HepG2 (cell line): Measurements from ENCODE around the gene LSM14B. TPM values are rescaled to one million over a fixed set of nuclear protein-coding genes. Genes with fewer than 3 reads are reported as not detected.
A peak's percentile ranks its signal among the peaks of the same experiment; 100 is the strongest.

Experiments used
- BHLHE40 ChIP-seq: IDR thresholded peaks from 2 replicates; pipeline ENCODE4 v1.6.1; 2011; ENCODE audit warnings: low read length, improper control_type of control experiment
- ERF ChIP-seq: IDR thresholded peaks from 2 replicates; pipeline ENCODE4 v1.6.1; 2018; ENCODE audit warnings: missing biosample characterization, missing genetic modification reagents
- HBP1 ChIP-seq: IDR thresholded peaks from 2 replicates; pipeline ENCODE4 v1.6.1; 2016; ENCODE audit warnings: low read depth, control low read depth
- IRF2 ChIP-seq: IDR thresholded peaks from 2 replicates; pipeline ENCODE4 v1.6.1; 2018; ENCODE audit warnings: missing genetic modification reagents, missing compliant biosample characterization
- KDM1A ChIP-seq: IDR thresholded peaks from 2 replicates; pipeline ENCODE4 v1.6.1; 2016; ENCODE audit warnings: missing compliant biosample characterization
- MEIS1 ChIP-seq: sonication (generic); formaldehyde crosslinking; IDR thresholded peaks from 2 replicates; pipeline ENCODE4 v1.9.0; 2021; ENCODE audit warnings: mild to moderate bottlenecking, missing genetic modification reagents, moderate library complexity, borderline replicate concordance
- NAIF1 ChIP-seq: sonication (generic); formaldehyde crosslinking; IDR thresholded peaks from 2 replicates; pipeline ENCODE4 v1.5.0; 2020; ENCODE audit warnings: mild to moderate bottlenecking, missing genetic modification reagents, borderline replicate concordance
- RXRA ChIP-seq: sonication (generic); formaldehyde crosslinking; IDR thresholded peaks from 2 replicates; pipeline ENCODE4 v1.5.1; 2020; ENCODE audit warnings: missing genetic modification reagents
- SSRP1 ChIP-seq: IDR thresholded peaks from 2 replicates; pipeline ENCODE4 v1.6.1; 2016; ENCODE audit warnings: control low read depth
- TEAD3 ChIP-seq: optimal IDR thresholded peaks from 2 replicates; pipeline ENCODE3; 2016; ENCODE audit warnings: borderline replicate concordance
- THAP11 ChIP-seq: IDR thresholded peaks from 2 replicates; pipeline ENCODE4 v1.6.1; 2016; ENCODE audit warnings: missing biosample characterization, missing genetic modification reagents
- XBP1 ChIP-seq: sonication (generic); formaldehyde crosslinking; IDR thresholded peaks from 2 replicates; pipeline ENCODE4 v1.5.0; 2020; ENCODE audit warnings: missing genetic modification reagents
- YEATS4 ChIP-seq: sonication (generic); formaldehyde crosslinking; IDR thresholded peaks from 2 replicates; pipeline ENCODE4 v1.4.0; 2020; ENCODE audit warnings: missing genetic modification reagents, borderline replicate concordance
- ZC3H4 ChIP-seq: sonication (generic); formaldehyde crosslinking; IDR thresholded peaks from 2 replicates; pipeline ENCODE4 v1.4.0; 2020; ENCODE audit warnings: missing genetic modification reagents, borderline replicate concordance
- ZNF296 ChIP-seq: sonication (generic); formaldehyde crosslinking; conservative IDR thresholded peaks from 2 replicates; pipeline ENCODE4 v1.5.0; 2020; ENCODE audit warnings: mild to moderate bottlenecking, missing genetic modification reagents
- ZNF44 ChIP-seq: sonication (generic); formaldehyde crosslinking; IDR thresholded peaks from 2 replicates; pipeline ENCODE4 v1.5.1; 2020; ENCODE audit warnings: mild to moderate bottlenecking, missing genetic modification reagents
- ZNF569 ChIP-seq: sonication (generic); formaldehyde crosslinking; IDR thresholded peaks from 2 replicates; pipeline ENCODE4 v1.5.0; 2020; ENCODE audit warnings: mild to moderate bottlenecking, missing genetic modification reagents, moderate library complexity, borderline replicate concordance
- ZNF724P ChIP-seq: sonication (generic); formaldehyde crosslinking; IDR thresholded peaks from 2 replicates; pipeline ENCODE4 v1.8.0; 2022; ENCODE audit warnings: missing genetic modification reagents, borderline replicate concordance
- ZSCAN9 ChIP-seq: IDR thresholded peaks from 2 replicates; pipeline ENCODE4 v1.6.1; 2016; ENCODE audit warnings: borderline replicate concordance
- polyA plus RNA-seq, 8 experiments: library from polyadenylated mRNA; depleted of rRNA in 3 of 8; stranded (reverse) in 7 of 8; unstranded in 1 of 8; fragments of >200 nt; fragmentation: Illumina TruSeq in 4 of 8; extraction: Trizol in 4 of 8; gene quantifications; 2 replicates each; pipeline versions ENCODE4 v1.2.1 to v1.2.3, GENCODE V29; 2011 to 2016; ENCODE audit warnings: low read depth in 4 of 8, missing spikeins in 1 of 8, mixed read lengths in 1 of 8; ENCODE audit not compliant: insufficient read depth in 1 of 8
- total RNA-seq, 5 experiments: library from RNA; depleted of rRNA; stranded (reverse); fragments of >200 nt; fragmentation: Illumina TruSeq; extraction: Trizol; gene quantifications; 2 replicates each; pipeline ENCODE4 v1.2.3, GENCODE V29; 2016; ENCODE audit warnings: low read depth in 1 of 5
- TF ChIP-seq, protein P1 (sequence below), 2 experiments: fragments of 450-650 bp in 1 of 2; sonication (generic) in 1 of 2; formaldehyde crosslinking; IDR thresholded peaks; 2 replicates each; pipeline versions ENCODE4 v1.5.0 to v1.8.0; 2020 to 2022; ENCODE audit warnings: mild to moderate bottlenecking in 1 of 2, missing genetic modification reagents in 1 of 2
- TF ChIP-seq, protein P2 (sequence below): sonication (generic); formaldehyde crosslinking; IDR thresholded peaks from 2 replicates; pipeline ENCODE4 v1.4.0; 2020; ENCODE audit warnings: mild to moderate bottlenecking, missing genetic modification reagents

LSM14B gene
- total and polyA plus RNA-seq, 2 of the 13 experiments (the other 11 are each of a cell fraction or from before 2014, with no cell fraction given), result 43.3 to 79.2 TPM

- peak; percentile 72 for TF ChIP-seq THAP11 (CRISPR knock-in tag)
- TF ChIP-seq ZSCAN9 (CRISPR knock-in tag), result peak; percentile 24; the same call in 1 of the 2 replicates
- TF ChIP-seq IRF2 (CRISPR knock-in tag), result peak; percentile 87
- peak; percentile 86; the same call in 1 of the 2 replicates for TF ChIP-seq ZNF296 (CRISPR knock-in tag)
- peak; percentile 83 for TF ChIP-seq TEAD3
- TF ChIP-seq, protein P1, sequence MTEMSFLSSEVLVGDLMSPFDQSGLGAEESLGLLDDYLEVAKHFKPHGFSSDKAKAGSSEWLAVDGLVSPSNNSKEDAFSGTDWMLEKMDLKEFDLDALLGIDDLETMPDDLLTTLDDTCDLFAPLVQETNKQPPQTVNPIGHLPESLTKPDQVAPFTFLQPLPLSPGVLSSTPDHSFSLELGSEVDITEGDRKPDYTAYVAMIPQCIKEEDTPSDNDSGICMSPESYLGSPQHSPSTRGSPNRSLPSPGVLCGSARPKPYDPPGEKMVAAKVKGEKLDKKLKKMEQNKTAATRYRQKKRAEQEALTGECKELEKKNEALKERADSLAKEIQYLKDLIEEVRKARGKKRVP (CRISPR knock-in tag; IDR thresholded peaks at IDR 0.05), result no peak
- TF ChIP-seq RXRA, result peak; percentile 69
- TF ChIP-seq MEIS1 (CRISPR knock-in tag), result peak; percentile 18; the same call in 1 of the 2 replicates
- no peak for TF ChIP-seq XBP1 (CRISPR knock-in tag)
- TF ChIP-seq ZNF44 (CRISPR knock-in tag), result peak; percentile 84; the same call in 1 of the 2 replicates
- TF ChIP-seq ZNF724P (CRISPR knock-in tag), result 0 out of 2 replicates have a peak, but pooled peaks have one; percentile 35
- TF ChIP-seq ZC3H4 (CRISPR knock-in tag), result peak; percentile 62; the same call in 1 of the 2 replicates
- TF ChIP-seq HBP1 (CRISPR knock-in tag), result peak; percentile 43; the same call in 1 of the 2 replicates
- peak; percentile 37; the same call in 1 of the 2 replicates for TF ChIP-seq KDM1A (CRISPR knock-in tag)
- TF ChIP-seq, protein P2, sequence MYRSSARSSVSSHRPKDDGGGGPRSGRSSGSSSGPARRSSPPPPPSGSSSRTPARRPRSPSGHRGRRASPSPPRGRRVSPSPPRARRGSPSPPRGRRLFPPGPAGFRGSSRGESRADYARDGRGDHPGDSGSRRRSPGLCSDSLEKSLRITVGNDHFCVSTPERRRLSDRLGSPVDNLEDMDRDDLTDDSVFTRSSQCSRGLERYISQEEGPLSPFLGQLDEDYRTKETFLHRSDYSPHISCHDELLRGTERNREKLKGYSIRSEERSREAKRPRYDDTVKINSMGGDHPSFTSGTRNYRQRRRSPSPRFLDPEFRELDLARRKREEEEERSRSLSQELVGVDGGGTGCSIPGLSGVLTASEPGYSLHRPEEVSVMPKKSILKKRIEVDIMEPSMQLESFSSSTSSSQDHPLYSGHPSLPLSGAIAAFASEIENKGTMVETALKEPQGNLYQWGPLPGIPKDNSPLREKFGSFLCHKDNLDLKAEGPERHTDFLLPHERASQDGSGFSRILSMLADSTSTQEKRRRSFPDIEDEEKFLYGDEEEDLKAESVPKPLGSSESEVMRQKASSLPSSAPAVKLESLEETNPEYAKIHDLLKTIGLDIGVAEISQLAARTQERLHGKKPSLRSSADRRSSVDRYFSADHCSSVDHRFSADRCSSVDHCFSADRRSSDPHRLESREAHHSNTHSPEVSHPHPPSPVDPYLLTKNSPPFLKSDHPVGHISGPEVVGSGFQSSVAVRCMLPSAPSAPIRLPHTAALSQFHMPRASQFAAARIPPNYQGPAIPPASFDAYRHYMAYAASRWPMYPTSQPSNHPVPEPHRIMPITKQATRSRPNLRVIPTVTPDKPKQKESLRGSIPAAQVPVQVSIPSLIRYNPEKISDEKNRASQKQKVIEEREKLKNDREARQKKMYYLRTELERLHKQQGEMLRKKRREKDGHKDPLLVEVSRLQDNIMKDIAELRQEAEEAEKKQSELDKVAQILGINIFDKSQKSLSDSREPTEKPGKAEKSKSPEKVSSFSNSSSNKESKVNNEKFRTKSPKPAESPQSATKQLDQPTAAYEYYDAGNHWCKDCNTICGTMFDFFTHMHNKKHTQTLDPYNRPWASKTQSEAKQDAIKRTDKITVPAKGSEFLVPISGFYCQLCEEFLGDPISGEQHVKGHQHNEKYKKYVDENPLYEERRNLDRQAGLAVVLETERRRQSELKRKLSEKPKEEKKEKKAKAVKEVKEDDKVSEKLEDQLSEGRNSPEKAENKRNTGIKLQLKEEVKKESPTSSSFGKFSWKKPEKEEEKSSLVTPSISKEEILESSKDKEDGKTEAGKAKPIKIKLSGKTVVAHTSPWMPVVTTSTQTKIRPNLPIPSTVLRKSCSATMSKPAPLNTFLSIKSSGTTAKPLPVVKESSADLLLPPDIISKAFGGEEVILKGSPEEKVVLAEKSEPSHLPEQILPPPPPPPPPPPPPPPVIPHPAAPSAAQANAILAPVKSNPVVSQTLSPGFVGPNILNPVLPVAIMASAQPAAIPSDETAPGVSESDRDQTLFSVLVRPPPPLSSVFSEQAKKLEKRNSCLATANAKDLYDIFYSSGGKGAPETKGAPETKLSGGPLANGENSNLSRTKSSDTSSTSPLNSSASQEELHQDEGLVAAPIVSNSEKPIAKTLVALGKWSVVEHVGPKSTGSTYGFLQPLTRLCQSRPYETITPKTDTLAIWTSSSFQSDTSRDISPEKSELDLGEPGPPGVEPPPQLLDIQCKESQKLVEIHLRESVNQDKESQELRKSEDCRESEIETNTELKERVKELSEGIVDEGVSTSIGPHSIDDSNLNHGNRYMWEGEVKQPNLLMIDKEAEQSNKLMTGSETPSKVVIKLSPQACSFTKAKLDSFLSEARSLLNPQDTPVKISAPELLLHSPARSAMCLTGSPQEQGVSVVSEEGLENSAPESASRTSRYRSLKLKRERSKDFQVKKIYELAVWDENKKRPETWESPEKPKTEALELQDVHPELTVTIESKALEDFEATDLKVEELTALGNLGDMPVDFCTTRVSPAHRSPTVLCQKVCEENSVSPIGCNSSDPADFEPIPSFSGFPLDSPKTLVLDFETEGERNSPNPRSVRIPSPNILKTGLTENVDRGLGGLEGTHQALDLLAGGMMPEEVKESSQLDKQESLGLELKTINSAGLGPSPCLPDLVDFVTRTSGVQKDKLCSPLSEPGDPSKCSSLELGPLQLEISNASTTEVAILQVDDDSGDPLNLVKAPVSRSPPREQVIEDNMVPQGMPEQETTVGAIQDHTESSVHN, result peak; percentile 84; the same call in 1 of the 2 replicates
- TF ChIP-seq BHLHE40, result peak; percentile 38; the same call in 1 of the 2 replicates
- no peak for TF ChIP-seq ZNF569 (CRISPR knock-in tag)
- peak; percentile 89; the same call in 1 of the 2 replicates for TF ChIP-seq SSRP1 (CRISPR knock-in tag)
- TF ChIP-seq NAIF1 (CRISPR knock-in tag), result no peak
- TF ChIP-seq ERF (CRISPR knock-in tag), result 0 out of 2 replicates have a peak, but pooled peaks have one; percentile 53
- TF ChIP-seq YEATS4 (CRISPR knock-in tag), result peak; percentile 44; the same call in 1 of the 2 replicates
Observed at GRCh38 chr20:62134735-62135231, 12.5 kb downstream of the LSM14B start (continued).
